Measurements from ENCODE around the gene SOX18.

SOX18 gene

DNA sequence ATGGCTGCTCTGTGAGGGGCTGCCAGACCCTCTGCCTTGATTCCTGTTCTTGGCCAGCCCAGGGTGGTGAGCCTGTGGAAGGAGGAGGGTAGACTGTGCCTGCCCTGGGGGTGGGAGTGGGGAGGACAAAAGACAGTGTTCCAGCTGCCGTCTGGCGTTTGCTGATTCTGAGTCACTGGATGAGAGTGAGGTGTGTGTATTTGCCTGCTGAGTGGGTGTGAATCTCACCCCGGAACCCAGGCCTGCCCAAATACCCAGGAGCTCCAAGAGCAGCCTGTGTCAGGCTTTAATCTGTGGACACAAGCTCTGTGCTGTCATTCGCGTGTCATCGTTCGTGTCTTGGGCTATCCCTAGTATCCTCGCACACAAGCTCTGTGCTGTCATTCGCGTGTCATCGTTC is 37.4 kb upstream of the SOX18 start:
- H3K4me3 ChIP-seq (ENCODE audit: control insufficient read depth in 1 of 7, extremely low read depth in 1 of 7, insufficient read depth in 4 of 7, low read depth in 2 of 7, low read length in 6 of 7): no peak overlapping the region
- peaks cover 0 to 11% (median 0%) of the 10 kb centered on the region in 5 experiments for H3K9me3 ChIP-seq (ENCODE audit: control extremely low read depth in 1 of 5, control insufficient read depth in 4 of 5, insufficient read depth in 2 of 5, low read depth in 1 of 5, low read length in 4 of 5)
- CTCF ChIA-PET: interaction anchor here (1.3 to 19.6 kb wide), 2 partner anchors 15 to 31 kb away, joined by 5 to 178 read pairs; no protein-coding TSS in a partner anchor
- DNase-seq: no peak
- peaks cover 0 to 32% (median 28%) of the 10 kb centered on the region in 4 experiments for H3K4me1 ChIP-seq (ENCODE audit: control extremely low read depth in 1 of 4, control insufficient read depth in 4 of 4, insufficient read depth in 4 of 4, low read length in 3 of 4)
- H3K27me3 ChIP-seq (replicated peaks in 2 of 5; ENCODE audit: control insufficient read depth in 4 of 5, insufficient read depth in 5 of 5, low read length in 4 of 5): no peaks in the 10 kb centered on the region
- H3K27ac ChIP-seq (ENCODE audit: insufficient read depth in 1 of 2, low read depth in 1 of 2, low read length in 2 of 2, poor library complexity in 1 of 2, severe bottlenecking in 2 of 2): no peak overlapping the region
- 100% methylated on average over 3 of the region's 11 CpGs for WGBS (ENCODE audit: insufficient coverage)
- peaks cover 0 to 2% (median 0%) of the 10 kb centered on the region in 4 experiments for H3K36me3 ChIP-seq (ENCODE audit: control insufficient read depth in 4 of 4, insufficient read depth in 4 of 4, low read length in 3 of 4)
- POLR2A ChIA-PET: interaction anchor here (0.8 kb wide), 1 partner anchor 29 kb away, joined by 3 read pairs; no protein-coding TSS in a partner anchor

DNA sequence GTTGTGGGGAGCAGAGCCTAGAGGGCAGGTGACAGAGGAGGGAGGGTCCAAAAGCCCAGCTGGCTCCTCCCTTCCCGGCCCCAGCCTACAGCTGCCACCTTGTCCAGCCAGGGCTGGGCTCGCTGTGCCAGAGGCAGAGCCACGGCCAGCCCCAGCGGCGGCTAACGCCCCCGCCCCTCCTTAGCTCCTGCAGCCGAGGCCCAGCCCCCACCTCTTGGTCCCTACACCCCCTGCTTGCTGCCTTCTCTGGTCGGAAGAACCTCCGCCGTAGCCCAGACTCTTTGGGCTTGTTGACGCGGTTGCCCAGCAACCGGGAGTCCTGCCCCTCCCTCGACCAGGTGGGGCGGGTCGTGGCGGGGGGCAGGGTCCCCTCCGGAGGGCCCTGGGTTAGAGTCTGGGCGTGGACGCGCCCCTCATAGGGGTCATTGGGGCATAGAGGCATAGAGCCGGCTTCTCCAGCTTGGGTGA is 35.3 kb upstream of the SOX18 start:
- 26% methylated on average over 13 of the region's 23 CpGs for WGBS (ENCODE audit: insufficient coverage)
- peaks cover 0 to 51% (median 46%) of the 10 kb centered on the region in 4 experiments for H3K4me1 ChIP-seq (ENCODE audit: control extremely low read depth in 1 of 4, control insufficient read depth in 4 of 4, insufficient read depth in 4 of 4, low read length in 3 of 4)
- H3K27ac ChIP-seq (ENCODE audit: insufficient read depth in 1 of 2, low read depth in 1 of 2, low read length in 2 of 2, poor library complexity in 1 of 2, severe bottlenecking in 2 of 2): no peak overlapping the region
- peak in 2 of 3 donors; percentile 51 to 56 for DNase-seq
- peaks cover 0 to 2% (median 0%) of the 10 kb centered on the region in 4 experiments for H3K36me3 ChIP-seq (ENCODE audit: control insufficient read depth in 4 of 4, insufficient read depth in 4 of 4, low read length in 3 of 4)
- POLR2A ChIA-PET: no interaction called here
- peak overlapping the region in 4 of 7 experiments; percentile 25 to 83 (median 70) for H3K4me3 ChIP-seq (ENCODE audit: control insufficient read depth in 1 of 7, extremely low read depth in 1 of 7, insufficient read depth in 4 of 7, low read depth in 2 of 7, low read length in 6 of 7)
- H3K9me3 ChIP-seq (ENCODE audit: control extremely low read depth in 1 of 5, control insufficient read depth in 4 of 5, insufficient read depth in 2 of 5, low read depth in 1 of 5, low read length in 4 of 5): peaks cover 0 to 11% (median 0%) of the 10 kb centered on the region in 5 experiments
- no peaks in the 10 kb centered on the region for H3K27me3 ChIP-seq (replicated peaks in 2 of 5; ENCODE audit: control insufficient read depth in 4 of 5, insufficient read depth in 5 of 5, low read length in 4 of 5)
- CTCF ChIA-PET: interaction anchor here (1.0 to 19.6 kb wide), 9 partner anchors 8 to 40 kb away, joined by 3 to 178 read pairs (median 10); partner anchors contain the start of genes NPBWR2 and TCEA2

DNA sequence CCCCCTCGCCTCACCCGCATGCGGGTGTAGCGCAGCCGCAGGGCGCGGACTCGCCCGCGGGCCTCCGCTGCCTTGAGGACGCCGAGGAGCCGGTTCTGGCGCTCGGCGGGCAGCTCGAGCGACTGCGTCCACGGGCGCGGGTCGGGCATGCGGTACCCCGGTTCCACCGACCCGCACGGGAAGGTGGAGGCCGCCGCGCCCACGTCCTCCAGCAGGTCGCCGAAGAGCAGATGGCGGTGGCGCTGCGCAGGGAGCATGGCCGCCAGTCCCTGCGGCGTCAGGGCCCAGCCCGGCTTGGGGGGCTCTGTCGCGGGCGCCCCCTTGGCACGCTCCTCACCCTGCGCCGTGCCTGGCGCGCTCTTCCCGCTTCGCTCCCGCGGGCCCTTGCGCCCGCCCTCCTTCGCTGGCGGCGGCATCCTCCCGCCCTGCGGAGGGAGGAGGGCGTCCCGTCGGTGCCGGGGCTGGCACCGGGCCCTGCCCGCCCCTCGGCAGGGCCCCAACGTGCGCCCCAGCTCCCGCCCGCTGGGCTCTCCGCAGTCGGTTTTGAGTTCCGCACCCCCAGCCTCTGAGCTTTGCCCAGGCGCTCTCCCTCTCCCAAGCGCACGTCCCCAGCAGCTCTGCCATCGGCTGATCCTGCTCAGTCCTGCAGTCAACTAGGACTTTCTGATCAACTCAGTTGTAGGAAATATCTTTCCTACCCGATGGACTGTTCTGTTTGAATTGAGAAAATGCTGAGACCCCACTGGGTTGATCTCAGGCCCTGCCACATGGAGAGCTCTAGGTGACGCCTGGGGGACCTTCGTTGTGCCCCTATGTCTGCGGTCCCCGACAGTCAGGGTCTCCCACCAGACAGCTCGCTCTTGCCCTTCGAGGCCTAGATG is 34.6 kb upstream of the SOX18 start, which contains the start of gene LKAAEAR1:
Gene LKAAEAR1 (minus strand): TSS at position 595 of the 881 bp plus-strand sequence. CDS start 179 bp downstream, at position 416.
- CTCF ChIA-PET: interaction anchor here (0.9 to 19.6 kb wide), 15 partner anchors 9 to 104 kb away, joined by 3 to 178 read pairs (median 5); partner anchors contain the start of genes NPBWR2, PRPF6 and TCEA2
- peaks cover 0 to 11% (median 0%) of the 10 kb centered on the region in 5 experiments for H3K9me3 ChIP-seq (ENCODE audit: control extremely low read depth in 1 of 5, control insufficient read depth in 4 of 5, insufficient read depth in 2 of 5, low read depth in 1 of 5, low read length in 4 of 5)
- H3K36me3 ChIP-seq (ENCODE audit: control insufficient read depth in 4 of 4, insufficient read depth in 4 of 4, low read length in 3 of 4): peaks cover 0 to 2% (median 0%) of the 10 kb centered on the region in 4 experiments
- under 1% methylated on average over 73 of the region's 86 CpGs for WGBS (ENCODE audit: insufficient coverage)
- H3K4me3 ChIP-seq (ENCODE audit: control insufficient read depth in 1 of 7, extremely low read depth in 1 of 7, insufficient read depth in 4 of 7, low read depth in 2 of 7, low read length in 6 of 7): peak within 1 kb of the TSS; percentile 37 to 83 (median 68)
- H3K27ac ChIP-seq (ENCODE audit: insufficient read depth in 1 of 2, low read depth in 1 of 2, low read length in 2 of 2, poor library complexity in 1 of 2, severe bottlenecking in 2 of 2): peak within 1 kb of the TSS in 1 of 2 experiments; percentile 25
- H3K4me1 ChIP-seq (ENCODE audit: control extremely low read depth in 1 of 4, control insufficient read depth in 4 of 4, insufficient read depth in 4 of 4, low read length in 3 of 4): peaks cover 0 to 53% (median 47%) of the 10 kb centered on the region in 4 experiments
- H3K27me3 ChIP-seq (replicated peaks in 2 of 5; ENCODE audit: control insufficient read depth in 4 of 5, insufficient read depth in 5 of 5, low read length in 4 of 5): no peaks in the 10 kb centered on the region
- POLR2A ChIA-PET: interaction anchor here (0.6 kb wide), 1 partner anchor 191 kb away, joined by 3 read pairs; no protein-coding TSS in a partner anchor
- DNase-seq: peak in 2 of 3 donors; percentile 48 to 55

DNA sequence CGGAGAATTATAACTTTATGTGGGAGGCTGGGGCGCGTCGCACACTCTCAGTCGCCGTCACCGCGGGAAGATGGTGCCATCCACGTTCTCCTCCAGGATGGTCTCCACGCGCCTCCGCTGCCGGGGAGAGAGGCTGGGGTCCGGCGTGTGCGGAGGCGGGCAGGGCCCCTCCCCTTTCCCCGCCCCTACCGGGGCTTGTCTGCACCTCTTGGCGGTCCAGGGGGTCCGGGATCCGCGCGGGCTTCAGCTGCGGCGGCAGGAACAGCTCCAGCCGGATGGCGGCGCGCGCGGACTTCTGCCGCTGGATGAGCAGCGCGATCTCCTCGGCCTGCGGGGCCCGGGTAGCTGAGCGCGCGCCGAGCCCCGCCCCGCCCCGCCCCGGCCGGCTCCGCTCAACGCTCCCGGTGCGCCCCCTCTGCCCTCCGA is 34.0 kb upstream of the SOX18 start:
- POLR2A ChIA-PET: interaction anchor here (0.6 to 1.1 kb wide), 2 partner anchors 44 to 190 kb away, joined by 3 read pairs; no protein-coding TSS in a partner anchor
- peaks cover 0 to 2% (median 0%) of the 10 kb centered on the region in 4 experiments for H3K36me3 ChIP-seq (ENCODE audit: control insufficient read depth in 4 of 4, insufficient read depth in 4 of 4, low read length in 3 of 4)
- peak; percentile 80 to 87 (median 85) for DNase-seq
- WGBS (ENCODE audit: insufficient coverage): 0% methylated on average over 39 of the region's 52 CpGs
- no peaks in the 10 kb centered on the region for H3K27me3 ChIP-seq (replicated peaks in 2 of 5; ENCODE audit: control insufficient read depth in 4 of 5, insufficient read depth in 5 of 5, low read length in 4 of 5)
- peak overlapping the region; percentile 37 to 83 (median 68) for H3K4me3 ChIP-seq (ENCODE audit: control insufficient read depth in 1 of 7, extremely low read depth in 1 of 7, insufficient read depth in 4 of 7, low read depth in 2 of 7, low read length in 6 of 7)
- peaks cover 0 to 11% (median 0%) of the 10 kb centered on the region in 5 experiments for H3K9me3 ChIP-seq (ENCODE audit: control extremely low read depth in 1 of 5, control insufficient read depth in 4 of 5, insufficient read depth in 2 of 5, low read depth in 1 of 5, low read length in 4 of 5)
- peaks cover 0 to 60% (median 53%) of the 10 kb centered on the region in 4 experiments for H3K4me1 ChIP-seq (ENCODE audit: control extremely low read depth in 1 of 4, control insufficient read depth in 4 of 4, insufficient read depth in 4 of 4, low read length in 3 of 4)
- H3K27ac ChIP-seq (ENCODE audit: insufficient read depth in 1 of 2, low read depth in 1 of 2, low read length in 2 of 2, poor library complexity in 1 of 2, severe bottlenecking in 2 of 2): peak overlapping the region in 1 of 2 experiments; percentile 25
- CTCF ChIA-PET: interaction anchor here (0.9 to 19.6 kb wide), 18 partner anchors 10 to 103 kb away, joined by 3 to 178 read pairs (median 6); partner anchors contain the start of genes NPBWR2, PRPF6 and TCEA2

DNA sequence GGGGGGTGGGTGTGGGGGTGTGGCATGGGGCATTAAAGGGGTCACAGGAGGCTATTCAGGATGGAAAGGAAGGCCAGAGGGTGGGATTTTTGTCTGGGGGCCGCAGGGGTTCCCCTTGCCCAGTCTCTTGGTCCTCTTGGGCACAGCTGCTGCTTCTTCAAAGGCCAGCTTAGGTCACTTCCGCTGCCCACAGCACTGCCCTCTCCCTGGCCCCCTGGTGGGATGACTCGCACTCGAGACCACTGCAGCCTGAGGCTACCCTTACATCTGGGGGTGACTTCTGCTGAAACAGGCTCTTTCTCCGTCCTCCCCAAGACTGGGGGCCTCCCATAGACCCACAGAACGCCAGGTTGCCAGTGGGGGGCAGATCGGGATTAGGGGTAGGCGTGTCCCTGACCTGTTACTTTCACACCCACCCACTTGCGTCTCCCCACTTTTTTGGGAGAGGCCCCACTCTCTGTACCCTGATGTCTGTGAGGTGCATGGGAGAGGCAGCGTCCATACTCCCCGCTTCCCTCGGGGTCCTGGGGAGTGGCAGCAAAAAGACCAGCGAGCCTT is 33.5 kb upstream of the SOX18 start:
- H3K27me3 ChIP-seq (replicated peaks in 2 of 5; ENCODE audit: control insufficient read depth in 4 of 5, insufficient read depth in 5 of 5, low read length in 4 of 5): no peaks in the 10 kb centered on the region
- H3K4me3 ChIP-seq (ENCODE audit: control insufficient read depth in 1 of 7, extremely low read depth in 1 of 7, insufficient read depth in 4 of 7, low read depth in 2 of 7, low read length in 6 of 7): peak overlapping the region; percentile 32 to 83 (median 68)
- peak overlapping the region in 1 of 2 experiments; percentile 25 for H3K27ac ChIP-seq (ENCODE audit: insufficient read depth in 1 of 2, low read depth in 1 of 2, low read length in 2 of 2, poor library complexity in 1 of 2, severe bottlenecking in 2 of 2)
- WGBS (ENCODE audit: insufficient coverage): 6% methylated on average over 10 of the region's 13 CpGs
- DNase-seq: peak in 1 of 3 donors; percentile 21
- H3K4me1 ChIP-seq (ENCODE audit: control extremely low read depth in 1 of 4, control insufficient read depth in 4 of 4, insufficient read depth in 4 of 4, low read length in 3 of 4): peaks cover 0 to 65% (median 57%) of the 10 kb centered on the region in 4 experiments
- H3K9me3 ChIP-seq (ENCODE audit: control extremely low read depth in 1 of 5, control insufficient read depth in 4 of 5, insufficient read depth in 2 of 5, low read depth in 1 of 5, low read length in 4 of 5): peaks cover 0 to 9% (median 0%) of the 10 kb centered on the region in 5 experiments
- ChIA-PET CTCF (interaction anchor here (0.7 to 19.6 kb wide), 15 partner anchors 10 to 102 kb away, joined by 3 to 178 read pairs (median 9); partner anchors contain the start of genes NPBWR2, PRPF6 and TCEA2), POLR2A (interaction anchor here (1.1 kb wide), 1 partner anchor 44 kb away, joined by 3 read pairs; no protein-coding TSS in a partner anchor)
- H3K36me3 ChIP-seq (ENCODE audit: control insufficient read depth in 4 of 4, insufficient read depth in 4 of 4, low read length in 3 of 4): peaks cover 0 to 2% (median 0%) of the 10 kb centered on the region in 4 experiments

DNA sequence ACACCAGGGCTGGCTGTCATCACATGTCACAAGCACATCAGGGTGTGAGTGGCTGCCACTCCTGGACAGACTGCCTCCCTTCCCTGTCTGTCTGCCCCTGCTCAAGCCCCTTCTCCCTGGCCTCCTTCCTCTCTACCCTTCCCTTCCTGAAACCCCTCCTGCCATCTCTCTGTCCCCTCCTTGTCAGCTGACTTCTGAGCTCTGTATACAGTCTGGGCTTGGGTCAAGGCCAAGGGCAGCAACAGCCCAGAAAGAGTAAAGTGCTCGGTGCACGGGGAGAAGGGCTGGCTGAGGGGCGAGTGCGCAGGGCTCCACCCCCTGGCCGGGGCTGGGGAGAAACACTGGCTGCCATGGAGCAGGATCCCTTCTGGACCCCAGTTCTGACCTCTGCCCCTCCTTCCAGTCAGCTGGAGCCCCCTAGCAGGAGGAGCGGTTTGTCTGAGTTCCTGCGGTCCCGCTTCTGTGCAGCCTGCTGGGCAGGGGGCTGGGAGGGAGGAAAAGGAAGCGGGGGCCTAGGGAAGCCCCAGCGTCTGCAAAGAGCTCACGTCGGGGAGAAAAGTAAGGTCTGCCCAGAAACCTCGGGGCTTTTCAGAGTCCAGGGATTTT is 32.8 kb upstream of the SOX18 start:
- ChIA-PET CTCF (interaction anchor here (0.7 to 19.6 kb wide), 13 partner anchors 11 to 102 kb away, joined by 3 to 178 read pairs (median 12); partner anchors contain the start of genes NPBWR2, PRPF6 and TCEA2), POLR2A (interaction anchor here (0.6 to 1.1 kb wide), 3 partner anchors 18 to 45 kb away, joined by 3 read pairs; no protein-coding TSS in a partner anchor)
- peak in 2 of 3 donors; percentile 54 to 63 for DNase-seq
- 0% methylated on average over 8 of the region's 13 CpGs for WGBS (ENCODE audit: insufficient coverage)
- peaks cover 0 to 4% (median 0%) of the 10 kb centered on the region in 5 experiments for H3K9me3 ChIP-seq (ENCODE audit: control extremely low read depth in 1 of 5, control insufficient read depth in 4 of 5, insufficient read depth in 2 of 5, low read depth in 1 of 5, low read length in 4 of 5)
- peak overlapping the region in 5 of 7 experiments; percentile 43 to 83 (median 68) for H3K4me3 ChIP-seq (ENCODE audit: control insufficient read depth in 1 of 7, extremely low read depth in 1 of 7, insufficient read depth in 4 of 7, low read depth in 2 of 7, low read length in 6 of 7)
- no peaks in the 10 kb centered on the region for H3K27me3 ChIP-seq (replicated peaks in 2 of 5; ENCODE audit: control insufficient read depth in 4 of 5, insufficient read depth in 5 of 5, low read length in 4 of 5)
- H3K27ac ChIP-seq (ENCODE audit: insufficient read depth in 1 of 2, low read depth in 1 of 2, low read length in 2 of 2, poor library complexity in 1 of 2, severe bottlenecking in 2 of 2): peak overlapping the region in 1 of 2 experiments; percentile 25
- peaks cover 0 to 71% (median 64%) of the 10 kb centered on the region in 4 experiments for H3K4me1 ChIP-seq (ENCODE audit: control extremely low read depth in 1 of 4, control insufficient read depth in 4 of 4, insufficient read depth in 4 of 4, low read length in 3 of 4)
- H3K36me3 ChIP-seq (ENCODE audit: control insufficient read depth in 4 of 4, insufficient read depth in 4 of 4, low read length in 3 of 4): peaks cover 0 to 2% (median 0%) of the 10 kb centered on the region in 4 experiments

Data from common myeloid progenitor, CD34-positive (primary cell).